Panc1 (cell line): ENCODE data around the gene RBP5. TPM values are rescaled to one million over a fixed set of nuclear protein-coding genes. Genes with fewer than 3 reads are reported as not detected.

Experiments used
- ATAC-seq: fragments of 200-7000 bp; cut with Tn5 transposase; 2 replicates; pipeline ENCODE4 v1.9.1; 2020; ENCODE audit warnings: mild to moderate bottlenecking, moderate library complexity
- BruUV-seq: library from RNA; stranded (reverse); fragments of 400-500 nt; replicated peaks from 2 replicates; lab custom pipeline; 2021; lab: Mats Ljungman, UMichigan
- CTCF ChIA-PET: fragments of 300-600 bp; sonication (Branson Sonifier 250); formaldehyde crosslinking; loops from one replicate; lab custom pipeline; 2022; ENCODE audit warnings: antibody characterized with exemption; lab: Charles Lee
- POLR2A ChIA-PET: fragments of 300-600 bp; sonication (Branson Sonifier 250); formaldehyde crosslinking; loops from one replicate; lab custom pipeline; 2022; ENCODE audit warnings: antibody characterized with exemption; lab: Charles Lee
- DNase-seq: peaks from one replicate; pipeline ENCODE4 v3.0.0-alpha.2; 2010; ENCODE audit warnings: low read depth, low spot score
- H3K27ac ChIP-seq: 2 replicates; pipeline ENCODE4 v1.5.1; 2011; ENCODE audit warnings: mild to moderate bottlenecking, low read length, inconsistent platforms
- H3K27me3 ChIP-seq: fragments of 200-500 bp; sonication (Bioruptor generic); 2 replicates; pipeline ENCODE4 v1.6.0; 2014; ENCODE audit warnings: low read length, inconsistent platforms; ENCODE audit not compliant: control insufficient read depth, insufficient read depth
- H3K36me3 ChIP-seq: fragments of 200-500 bp; sonication (Bioruptor generic); 2 replicates; pipeline ENCODE4 v1.5.1; 2014; ENCODE audit warnings: inconsistent platforms, mild to moderate bottlenecking, low read length, moderate library complexity; ENCODE audit not compliant: control insufficient read depth, insufficient read depth
- H3K4me1 ChIP-seq: 2 replicates; pipeline ENCODE4 v1.5.1; 2011; ENCODE audit warnings: inconsistent platforms, mild to moderate bottlenecking, low read length, moderate library complexity; ENCODE audit not compliant: control insufficient read depth, insufficient read depth
- H3K4me3 ChIP-seq, 2 experiments: 2 replicates each; pipeline ENCODE4 v1.5.1; 2011 to 2012; ENCODE audit warnings: low read depth in 2 of 2, low read length in 2 of 2, mild to moderate bottlenecking in 2 of 2, inconsistent platforms in 1 of 2, moderate library complexity in 1 of 2
- H3K9me3 ChIP-seq: fragments of 200-500 bp; sonication (Bioruptor generic); 2 replicates; pipeline ENCODE4 v1.5.1; 2014; ENCODE audit warnings: low read depth, mild to moderate bottlenecking, inconsistent platforms, low read length, moderate library complexity; ENCODE audit not compliant: control insufficient read depth, insufficient read depth
- CTCF ChIP-seq: fragments of 450-650 bp; IDR thresholded peaks from 2 replicates; pipeline ENCODE4 v1.5.1; 2017; ENCODE audit warnings: mild to moderate bottlenecking
- POLR2AphosphoS5 ChIP-seq: IDR thresholded peaks from 2 replicates; pipeline ENCODE4 v1.6.1; 2012; ENCODE audit warnings: mild to moderate bottlenecking, low read depth, low read length, moderate library complexity
- REST ChIP-seq, 2 experiments: IDR thresholded peaks; 2 replicates each; pipeline ENCODE4 v1.6.1; 2011 to 2012; ENCODE audit warnings: low read depth in 2 of 2, control low read depth in 1 of 2, low read length in 1 of 2, mild to moderate bottlenecking in 1 of 2, moderate library complexity in 1 of 2; ENCODE audit not compliant: insufficient read depth in 1 of 2
- SIN3A ChIP-seq: IDR thresholded peaks from 2 replicates; pipeline ENCODE4 v1.6.1; 2012; ENCODE audit warnings: low read depth, mild to moderate bottlenecking, low read length, moderate library complexity, borderline replicate concordance; ENCODE audit not compliant: insufficient read depth
- TCF7L2 ChIP-seq: IDR thresholded peaks from 2 replicates; pipeline ENCODE4 v1.6.1; 2011; ENCODE audit warnings: mild to moderate bottlenecking, low read depth, low read length, inconsistent platforms
- in situ Hi-C: cut with HindIII; loops from 2 replicates; pipeline ENCODE4 v1.10.0; 2016; ENCODE audit warnings: low sequenced_read_pairs, low pct_unique_long_range_greater_than_20kb
- intact Hi-C: fragments of 100-400 bp; cut with micrococcal nuclease; formaldehyde crosslinking; loops from one replicate; pipeline ENCODE4 v1.10.0; 2022; ENCODE audit not compliant: unreplicated experiment
- total RNA-seq: library from RNA; stranded (reverse); gene quantifications from one replicate; pipeline ENCODE4 v1.2.1, GENCODE V29; 2021; ENCODE audit not compliant: unreplicated experiment

Gene RBP5
- total RNA-seq, 1 experiment from 2014 or later, result not detected

GRCh38 chr12:7161327-7161726 is 32.6 kb upstream of the RBP5 start:
- POLR2A ChIA-PET, result no interaction called here
- TF ChIP-seq TCF7L2 (no peak), POLR2AphosphoS5 (no peak), CTCF (no peak), REST (IDR thresholded peaks at IDR 0.05; ENCODE audit: insufficient read depth in 1 of 2, low read depth in 2 of 2, low read length in 1 of 2) (no peak), SIN3A (no peak)
- Histone ChIP-seq H3K4me1 (no peaks in the 10 kb centered on the region), H3K27ac (no peak overlapping the region), H3K9me3 (no peaks in the 10 kb centered on the region), H3K4me3 (no peak overlapping the region), H3K36me3 (no peaks in the 10 kb centered on the region), H3K27me3 (no peaks in the 10 kb centered on the region)
- intact Hi-C loops (no loop called here), in situ Hi-C loops (no loop called here)
- BruUV-seq, result no TSS peak
- ATAC-seq (no peak), DNase-seq (no peak)
- CTCF ChIA-PET, result no interaction called here

- ChIA-PET CTCF (no interaction called here), POLR2A (no interaction called here)
- intact Hi-C loops, result no loop called here
- TF ChIP-seq TCF7L2 (no peak), SIN3A (no peak), REST (IDR thresholded peaks at IDR 0.05; ENCODE audit: insufficient read depth in 1 of 2, low read depth in 2 of 2, low read length in 1 of 2) (no peak), POLR2AphosphoS5 (no peak), CTCF (no peak)
- DNase-seq (no peak), ATAC-seq (no peak)
- in situ Hi-C loops, result no loop called here
- H3K27me3 ChIP-seq, result no peaks in the 10 kb centered on the region
- H3K9me3 ChIP-seq, result no peaks in the 10 kb centered on the region
- H3K27ac ChIP-seq, result no peak overlapping the region
- no peaks in the 10 kb centered on the region for H3K4me1 ChIP-seq
- H3K4me3 ChIP-seq, result no peak overlapping the region
- H3K36me3 ChIP-seq, result no peaks in the 10 kb centered on the region
- no TSS peak for BruUV-seq
Measured at GRCh38 chr12:7160183-7160582, 31.5 kb upstream of the RBP5 start.
